Trophoblast cell (in vitro differentiated cells and primary cell): ENCODE results near the gene NLRC5.

Experiments
- DNase-seq, 2 donors: peaks; one replicate each; pipeline ENCODE4 v3.0.0-alpha.2; 2016
- H2AFZ ChIP-seq: 2 replicates; pipeline ENCODE4 v1.6.1; 2013; ENCODE audit warnings: low read length, moderate library complexity, mild to moderate bottlenecking; ENCODE audit not compliant: insufficient read depth, poor library complexity
- H2AK5ac ChIP-seq: 2 replicates; pipeline ENCODE4 v1.6.1; 2013; ENCODE audit warnings: mild to moderate bottlenecking, low read length
- H2BK120ac ChIP-seq: 2 replicates; pipeline ENCODE4 v1.6.1; 2013; ENCODE audit warnings: low read length, mild to moderate bottlenecking, moderate library complexity; ENCODE audit not compliant: insufficient read depth, poor library complexity
- H2BK12ac ChIP-seq: 2 replicates; pipeline ENCODE4 v1.6.1; 2013; ENCODE audit warnings: mild to moderate bottlenecking, low read length, moderate library complexity
- H2BK5ac ChIP-seq: 2 replicates; pipeline ENCODE4 v1.6.1; 2013; ENCODE audit warnings: low read length, low read depth, moderate library complexity, mild to moderate bottlenecking; ENCODE audit not compliant: poor library complexity
- H3K14ac ChIP-seq: 2 replicates; pipeline ENCODE4 v1.6.1; 2013; ENCODE audit warnings: mild to moderate bottlenecking, low read length
- H3K18ac ChIP-seq: 2 replicates; pipeline ENCODE4 v1.6.1; 2013; ENCODE audit warnings: mild to moderate bottlenecking, low read length
- H3K23ac ChIP-seq: 2 replicates; pipeline ENCODE4 v1.6.1; 2013; ENCODE audit warnings: low read length
- H3K27ac ChIP-seq: 2 replicates; pipeline ENCODE4 v1.5.1; 2013; ENCODE audit warnings: low read depth, mild to moderate bottlenecking, inconsistent platforms, low read length, moderate library complexity
- H3K27me3 ChIP-seq: 2 replicates; pipeline ENCODE4 v1.6.1; 2013; ENCODE audit warnings: inconsistent platforms, mild to moderate bottlenecking, low read length, moderate library complexity; ENCODE audit not compliant: insufficient read depth
- H3K36me3 ChIP-seq, 2 experiments: 1 replicate in 1 of 2; 2 replicates in 1 of 2; pipeline ENCODE4 v1.6.1; 2013; ENCODE audit warnings: low read length in 2 of 2, mild to moderate bottlenecking in 2 of 2, moderate library complexity in 1 of 2; ENCODE audit not compliant: insufficient read depth in 2 of 2, control insufficient read depth in 1 of 2
- H3K4ac ChIP-seq: 2 replicates; pipeline ENCODE4 v1.6.1; 2013; ENCODE audit warnings: low read depth, mild to moderate bottlenecking, low read length, moderate library complexity
- H3K4me1 ChIP-seq, 2 experiments: 1 replicate in 1 of 2; 2 replicates in 1 of 2; pipeline ENCODE4 v1.6.1; 2013; ENCODE audit warnings: low read length in 2 of 2, mild to moderate bottlenecking in 2 of 2, moderate library complexity in 1 of 2; ENCODE audit not compliant: insufficient read depth in 2 of 2, control insufficient read depth in 1 of 2
- H3K4me2 ChIP-seq: 2 replicates; pipeline ENCODE4 v1.6.1; 2013; ENCODE audit warnings: inconsistent platforms, mild to moderate bottlenecking, low read length, moderate library complexity
- H3K4me3 ChIP-seq: 2 replicates; pipeline ENCODE4 v1.5.1; 2013; ENCODE audit warnings: mild to moderate bottlenecking, low read depth, low read length, inconsistent platforms
- H3K79me1 ChIP-seq: one replicate; pipeline ENCODE4 v1.6.1; 2013; ENCODE audit warnings: low read length
- H3K79me2 ChIP-seq: 2 replicates; pipeline ENCODE4 v1.6.1; 2013; ENCODE audit warnings: low read length, mild to moderate bottlenecking; ENCODE audit not compliant: control insufficient read depth, insufficient read depth, poor library complexity
- H3K9ac ChIP-seq: 2 replicates; pipeline ENCODE4 v1.6.1; 2013; ENCODE audit warnings: mild to moderate bottlenecking, low read length
- H3K9me3 ChIP-seq: 2 replicates; pipeline ENCODE4 v1.6.1; 2013; ENCODE audit warnings: low read depth, mild to moderate bottlenecking, control low read depth, inconsistent platforms, low read length; ENCODE audit not compliant: insufficient read depth
- H4K12ac ChIP-seq: 2 replicates; pipeline ENCODE4 v1.6.1; 2013; ENCODE audit warnings: low read depth, mild to moderate bottlenecking, low read length, moderate library complexity
- H4K8ac ChIP-seq: 2 replicates; pipeline ENCODE4 v1.6.1; 2013; ENCODE audit warnings: low read depth, mild to moderate bottlenecking, low read length, moderate library complexity
- H4K91ac ChIP-seq: one replicate; pipeline ENCODE4 v1.6.1; 2013; ENCODE audit warnings: low read depth, mild to moderate bottlenecking, low read length, moderate library complexity
- WGBS: extraction: QIAGEN DNeasy Blood & Tissue Kit; methylation state at CpG from one replicate; pipeline ENCODE4 v1.1.7; 2013; ENCODE audit warnings: missing lambda C conversion rate; ENCODE audit not compliant: insufficient read length, insufficient coverage; ENCODE audit errors: extremely low coverage; 5-methylcytosine and 5-hydroxymethylcytosine counted together

NLRC5 gene

GRCh38 chr16:57054771-57055170, 65.4 kb downstream of the NLRC5 start:
- H2BK5ac ChIP-seq, result no peak overlapping the region
- H3K14ac ChIP-seq, result no peak overlapping the region
- no peak overlapping the region for H3K18ac ChIP-seq
- no peak overlapping the region for H2AK5ac ChIP-seq
- H3K27ac ChIP-seq, result no peak overlapping the region
- no peak overlapping the region for H3K9ac ChIP-seq
- H3K27me3 ChIP-seq, result no peaks in the 10 kb centered on the region
- H3K9me3 ChIP-seq, result peaks cover 1% of the 10 kb centered on the region
- WGBS, result no CpG with 5 or more reads among the region's 7 CpGs
- H2BK12ac ChIP-seq, result no peak overlapping the region
- H2BK120ac ChIP-seq, result no peak overlapping the region
- H3K4ac ChIP-seq, result no peak overlapping the region
- no peaks in the 10 kb centered on the region for H3K79me2 ChIP-seq
- H4K8ac ChIP-seq, result no peak overlapping the region
- no peak overlapping the region for H3K23ac ChIP-seq
- no peaks in the 10 kb centered on the region for H3K36me3 ChIP-seq
- no peak overlapping the region for H3K4me2 ChIP-seq
- H4K91ac ChIP-seq, result no peak overlapping the region
- H3K4me3 ChIP-seq, result no peak overlapping the region
- H4K12ac ChIP-seq, result no peak overlapping the region
- no peaks in the 10 kb centered on the region for H3K4me1 ChIP-seq
- DNase-seq, result no peak
- no peaks in the 10 kb centered on the region for H3K79me1 ChIP-seq
- H2AFZ ChIP-seq, result no peak overlapping the region

DNA sequence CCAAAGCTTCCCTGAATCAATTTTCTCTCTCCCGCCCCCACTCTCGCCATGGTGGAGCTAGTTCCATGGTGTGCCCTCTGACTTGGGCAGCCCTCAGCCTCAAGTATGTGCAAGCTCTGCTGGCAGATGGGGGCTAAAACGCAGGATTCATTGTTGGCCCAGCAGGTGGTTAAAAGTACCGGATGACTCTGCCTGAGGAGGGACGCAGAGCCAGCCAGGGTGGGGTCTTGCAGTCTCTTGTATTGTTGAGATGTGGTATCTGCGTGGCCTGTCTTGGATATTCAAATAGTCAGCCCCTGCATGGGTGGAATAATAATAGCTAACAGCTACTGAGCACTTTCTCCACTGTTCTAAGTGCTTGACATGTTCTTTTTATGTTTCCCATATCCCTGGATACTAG, 66.3 kb downstream of the NLRC5 start:
- no peak overlapping the region for H4K8ac ChIP-seq
- DNase-seq, result no peak
- H3K4me1 ChIP-seq, result peaks cover under 1 to 1% of the 10 kb centered on the region in 2 experiments
- no peak overlapping the region for H2AK5ac ChIP-seq
- no peak overlapping the region for H4K12ac ChIP-seq
- no peak overlapping the region for H4K91ac ChIP-seq
- H3K4me3 ChIP-seq, result no peak overlapping the region
- no peaks in the 10 kb centered on the region for H3K79me2 ChIP-seq
- no peak overlapping the region for H2BK12ac ChIP-seq
- no peak overlapping the region for H2BK120ac ChIP-seq
- no peaks in the 10 kb centered on the region for H3K36me3 ChIP-seq
- H2BK5ac ChIP-seq, result no peak overlapping the region
- no peak overlapping the region for H3K23ac ChIP-seq
- no peaks in the 10 kb centered on the region for H3K79me1 ChIP-seq
- no peak overlapping the region for H2AFZ ChIP-seq
- no peak overlapping the region for H3K4me2 ChIP-seq
- H3K14ac ChIP-seq, result no peak overlapping the region
- H3K9me3 ChIP-seq, result peaks cover 4% of the 10 kb centered on the region
- no peak overlapping the region for H3K9ac ChIP-seq
- no peak overlapping the region for H3K4ac ChIP-seq
- H3K27me3 ChIP-seq, result no peaks in the 10 kb centered on the region
- no peak overlapping the region for H3K27ac ChIP-seq
- H3K18ac ChIP-seq, result no peak overlapping the region
- no CpG with 5 or more reads among the region's 6 CpGs for WGBS

GRCh38 chr16:57058291-57058861, 69.0 kb downstream of the NLRC5 start:
- H2BK12ac ChIP-seq, result no peak overlapping the region
- peak; percentile 16 to 59 for DNase-seq
- no peak overlapping the region for H3K23ac ChIP-seq
- no peak overlapping the region for H3K9ac ChIP-seq
- no peaks in the 10 kb centered on the region for H3K79me2 ChIP-seq
- no peak overlapping the region for H2BK5ac ChIP-seq
- no peak overlapping the region for H3K4me2 ChIP-seq
- H2BK120ac ChIP-seq, result no peak overlapping the region
- no peak overlapping the region for H2AK5ac ChIP-seq
- H3K14ac ChIP-seq, result no peak overlapping the region
- no peak overlapping the region for H3K18ac ChIP-seq
- H2AFZ ChIP-seq, result no peak overlapping the region
- H3K4me1 ChIP-seq, result peaks cover 11 to 15% of the 10 kb centered on the region in 2 experiments
- peaks cover 3% of the 10 kb centered on the region for H3K79me1 ChIP-seq
- H3K27me3 ChIP-seq, result no peaks in the 10 kb centered on the region
- no peak overlapping the region for H4K12ac ChIP-seq
- H4K8ac ChIP-seq, result no peak overlapping the region
- H3K36me3 ChIP-seq, result no peaks in the 10 kb centered on the region
- WGBS, result no CpG with 5 or more reads among the region's 9 CpGs
- H3K27ac ChIP-seq, result no peak overlapping the region
- H3K4ac ChIP-seq, result no peak overlapping the region
- no peak overlapping the region for H3K4me3 ChIP-seq
- H4K91ac ChIP-seq, result no peak overlapping the region
- peaks cover 2% of the 10 kb centered on the region for H3K9me3 ChIP-seq

GRCh38 chr16:57060323-57061083, 71.1 kb downstream of the NLRC5 start:
- H2BK5ac ChIP-seq, result no peak overlapping the region
- H2AFZ ChIP-seq, result no peak overlapping the region
- peak overlapping the region; percentile 37 for H3K23ac ChIP-seq
- H3K18ac ChIP-seq, result no peak overlapping the region
- no peak overlapping the region for H2BK120ac ChIP-seq
- DNase-seq, result no peak
- no peaks in the 10 kb centered on the region for H3K79me2 ChIP-seq
- H2BK12ac ChIP-seq, result peak overlapping the region; percentile 17
- H3K27me3 ChIP-seq, result no peaks in the 10 kb centered on the region
- peak overlapping the region; percentile 24 for H3K9ac ChIP-seq
- H3K4me1 ChIP-seq, result peaks cover 11 to 15% of the 10 kb centered on the region in 2 experiments
- no peak overlapping the region for H3K4ac ChIP-seq
- no peak overlapping the region for H4K12ac ChIP-seq
- H3K79me1 ChIP-seq, result peaks cover 3% of the 10 kb centered on the region
- no peak overlapping the region for H3K4me3 ChIP-seq
- H4K91ac ChIP-seq, result no peak overlapping the region
- no peak overlapping the region for H3K27ac ChIP-seq
- H4K8ac ChIP-seq, result no peak overlapping the region
- no peak overlapping the region for H3K14ac ChIP-seq
- H3K9me3 ChIP-seq, result peaks cover 2% of the 10 kb centered on the region
- no peak overlapping the region for H2AK5ac ChIP-seq
- WGBS, result 100% methylated on average over 3 of the region's 9 CpGs
- H3K4me2 ChIP-seq, result no peak overlapping the region
- no peaks in the 10 kb centered on the region for H3K36me3 ChIP-seq
